ENCODE measurements around the gene NFIA. TPM values are rescaled to one million over a fixed set of nuclear protein-coding genes. Genes with fewer than 3 reads are reported as not detected.

Gene NFIA
- total and polyA plus RNA-seq, 2 of the 13 experiments (the other 11 are each of a cell fraction or from before 2014, with no cell fraction given): 14.7 to 28.5 TPM

DNA sequence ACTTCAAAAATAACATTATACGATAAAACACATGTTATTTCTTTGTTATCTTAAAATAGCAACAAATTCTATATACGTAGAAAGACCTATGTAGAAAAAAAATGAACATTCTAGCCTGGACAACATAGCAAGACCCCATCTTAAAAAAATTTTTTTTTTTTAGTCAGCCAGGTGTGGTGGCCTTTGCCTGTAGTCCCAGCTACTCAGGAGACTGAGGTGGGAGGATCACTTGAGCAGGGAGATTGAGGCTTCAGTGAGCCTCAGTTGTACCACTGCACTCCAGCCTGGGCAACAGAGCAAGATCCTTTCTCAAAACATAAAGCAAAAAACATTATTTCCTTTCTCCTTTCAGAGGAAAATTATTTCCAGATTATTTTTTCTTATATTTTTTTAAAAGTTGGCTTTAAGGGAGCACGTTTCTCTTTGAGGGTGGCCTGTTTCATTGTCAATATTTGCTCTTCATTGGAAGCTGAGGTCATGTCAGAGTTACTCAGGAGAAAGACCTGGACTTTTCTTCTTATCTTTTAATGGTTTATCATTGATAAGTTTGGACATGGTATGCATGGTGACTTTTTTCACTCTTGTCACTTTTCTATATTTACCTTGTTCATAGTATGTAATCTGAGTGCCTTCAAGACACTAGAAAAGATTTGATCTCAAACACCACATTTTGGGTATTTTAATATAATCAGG, 32.0 kb downstream of the NFIA start (continued):
- TF ChIP-seq STAG1 (CRISPR knock-in tag; IDR thresholded peaks at IDR 0.05): no peak
- TF ChIP-seq SAFB2 (CRISPR knock-in tag; IDR thresholded peaks at IDR 0.05; ENCODE audit: borderline replicate concordance, low read depth): no peak
- TF ChIP-seq TFDP1 (CRISPR knock-in tag; IDR thresholded peaks at IDR 0.05; ENCODE audit: borderline replicate concordance): no peak
- TF ChIP-seq SP2 (CRISPR knock-in tag; IDR thresholded peaks at IDR 0.05): no peak
- no peak for TF ChIP-seq CEBPB (IDR thresholded peaks at IDR 0.05; ENCODE audit: borderline replicate concordance, low read depth, low read length)
- no peak for TF ChIP-seq ZNF550 (CRISPR knock-in tag; IDR thresholded peaks at IDR 0.05; ENCODE audit: borderline replicate concordance)
- no peak for TF ChIP-seq FOXP1 (IDR thresholded peaks at IDR 0.05)
- TF ChIP-seq FOXP1 (CRISPR knock-in tag; IDR thresholded peaks at IDR 0.05): 0 out of 2 replicates have a peak, but pooled peaks have one; percentile 42
- no peak for TF ChIP-seq FOXM1 (CRISPR knock-in tag; IDR thresholded peaks at IDR 0.05)
- TF ChIP-seq ZNF567 (CRISPR knock-in tag; IDR thresholded peaks at IDR 0.05; ENCODE audit: borderline replicate concordance): no peak
- TF ChIP-seq HOXA3 (CRISPR knock-in tag; IDR thresholded peaks at IDR 0.05): no peak
- TF ChIP-seq RNF219 (CRISPR knock-in tag; IDR thresholded peaks at IDR 0.05): no peak
- TF ChIP-seq JUND (CRISPR knock-in tag; IDR thresholded peaks at IDR 0.05): no peak
- no peak for TF ChIP-seq FOXO1 (CRISPR knock-in tag; IDR thresholded peaks at IDR 0.05)
- TF ChIP-seq ZFP82 (CRISPR knock-in tag; IDR thresholded peaks at IDR 0.05; ENCODE audit: borderline replicate concordance): no peak
- TF ChIP-seq ZNF292 (CRISPR knock-in tag; IDR thresholded peaks at IDR 0.05; ENCODE audit: borderline replicate concordance, low read depth): no peak
- no peak for TF ChIP-seq ZSCAN29 (CRISPR knock-in tag; conservative IDR thresholded peaks at IDR 0.05)
- no peak for TF ChIP-seq NR1H2 (CRISPR knock-in tag; IDR thresholded peaks at IDR 0.05; ENCODE audit: borderline replicate concordance, low read depth)
- TF ChIP-seq ETS1 (CRISPR knock-in tag; IDR thresholded peaks at IDR 0.05): no peak
- no peak for TF ChIP-seq ZNF136 (CRISPR knock-in tag; IDR thresholded peaks at IDR 0.05; ENCODE audit: low read depth)
- 0 out of 2 replicates have a peak, but pooled peaks have one; percentile 21 for TF ChIP-seq MED1 (CRISPR knock-in tag; IDR thresholded peaks at IDR 0.05)
- TF ChIP-seq, protein P1, sequence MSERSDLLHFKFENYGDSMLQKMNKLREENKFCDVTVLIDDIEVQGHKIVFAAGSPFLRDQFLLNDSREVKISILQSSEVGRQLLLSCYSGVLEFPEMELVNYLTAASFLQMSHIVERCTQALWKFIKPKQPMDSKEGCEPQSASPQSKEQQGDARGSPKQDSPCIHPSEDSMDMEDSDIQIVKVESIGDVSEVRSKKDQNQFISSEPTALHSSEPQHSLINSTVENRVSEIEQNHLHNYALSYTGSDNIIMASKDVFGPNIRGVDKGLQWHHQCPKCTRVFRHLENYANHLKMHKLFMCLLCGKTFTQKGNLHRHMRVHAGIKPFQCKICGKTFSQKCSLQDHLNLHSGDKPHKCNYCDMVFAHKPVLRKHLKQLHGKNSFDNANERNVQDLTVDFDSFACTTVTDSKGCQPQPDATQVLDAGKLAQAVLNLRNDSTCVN (CRISPR knock-in tag; IDR thresholded peaks at IDR 0.05; ENCODE audit: borderline replicate concordance): no peak
- no peak for TF ChIP-seq ZBTB25 (CRISPR knock-in tag; IDR thresholded peaks at IDR 0.05)
- TF ChIP-seq SIX4 (CRISPR knock-in tag; IDR thresholded peaks at IDR 0.05): 0 out of 2 replicates have a peak, but pooled peaks have one; percentile 24
- no peak for TF ChIP-seq RORA (CRISPR knock-in tag; IDR thresholded peaks at IDR 0.05)
